ENCODE measurements around the gene ISY1.
"Not testable (repeated sequence)": the region's sequence is repeated elsewhere in the genome, so short reads cannot be mapped to it uniquely, and the experiment has no call there.

Gene ISY1

GRCh38 chr3:129164500-129164899 lies 3.6 kb upstream of the ISY1 start:
- no peaks in the 10 kb centered on the region for H3K9me3 ChIP-seq (ENCODE audit: insufficient read depth, low read depth, low read length)
- H3K27ac ChIP-seq (ENCODE audit: low read length) = no peak overlapping the region

GRCh38 chr3:129162729-129163579 lies 2.1 kb upstream of the ISY1 start:
- no peaks in the 10 kb centered on the region for H3K27me3 ChIP-seq (ENCODE audit: insufficient read depth, low read length)
- peak overlapping the region; percentile 93; the same call in 1 of the 2 replicates for H3K9ac ChIP-seq (ENCODE audit: low read depth, low read length)
- H3K36me3 ChIP-seq (ENCODE audit: insufficient read depth, low read depth, low read length) = peaks cover 33% of the 10 kb centered on the region
- no peaks in the 10 kb centered on the region for H3K9me3 ChIP-seq (ENCODE audit: insufficient read depth, low read depth, low read length)
- H3K27ac ChIP-seq (ENCODE audit: low read length) = no peak overlapping the region
- peak overlapping the region; percentile 85 for H3K4me3 ChIP-seq (ENCODE audit: low read length)
- peaks cover 11% of the 10 kb centered on the region; the same call in 1 of the 2 replicates for H3K4me1 ChIP-seq (ENCODE audit: insufficient read depth, low read length)

More at GRCh38 chr3:129164500-129164899, 3.6 kb upstream of the ISY1 start:
- Histone ChIP-seq H3K4me1 (ENCODE audit: insufficient read depth, low read length) (peaks cover 8% of the 10 kb centered on the region; the same call in 1 of the 2 replicates), H3K27me3 (ENCODE audit: insufficient read depth, low read length) (no peaks in the 10 kb centered on the region), H3K4me3 (ENCODE audit: low read length) (no peak overlapping the region), H3K36me3 (ENCODE audit: insufficient read depth, low read depth, low read length) (peaks cover 33% of the 10 kb centered on the region), H3K9ac (ENCODE audit: low read depth, low read length) (no peak overlapping the region)

DNA sequence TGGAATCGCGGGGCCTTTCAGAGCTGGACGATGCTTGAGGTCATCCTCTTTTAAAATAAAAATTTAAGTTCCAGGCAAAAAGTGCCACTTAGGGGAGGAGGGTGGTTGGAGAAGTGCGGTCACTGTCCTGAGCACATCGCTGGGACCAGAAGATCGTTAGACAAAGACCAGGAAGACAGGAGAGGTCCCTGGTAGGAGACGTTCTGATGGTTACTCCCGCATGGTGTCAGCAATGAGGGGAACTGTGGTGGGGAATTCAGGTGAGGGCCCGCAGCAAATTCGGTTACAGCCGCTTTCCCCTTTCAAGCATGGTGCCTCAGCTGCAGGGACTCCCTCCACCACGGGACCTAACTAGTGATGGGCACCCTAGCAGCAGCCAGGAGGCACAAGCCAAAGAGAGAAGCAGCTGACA lies 1.0 kb upstream of the ISY1 start:
- H3K4me3 ChIP-seq (ENCODE audit: low read length) = peak overlapping the region; percentile 85
- peaks cover 32% of the 10 kb centered on the region for H3K36me3 ChIP-seq (ENCODE audit: insufficient read depth, low read depth, low read length)
- no peaks in the 10 kb centered on the region for H3K9me3 ChIP-seq (ENCODE audit: insufficient read depth, low read depth, low read length)
- peaks cover 11% of the 10 kb centered on the region; the same call in 1 of the 2 replicates for H3K4me1 ChIP-seq (ENCODE audit: insufficient read depth, low read length)
- H3K9ac ChIP-seq (ENCODE audit: low read depth, low read length) = peak overlapping the region; percentile 93
- H3K27ac ChIP-seq (ENCODE audit: low read length) = peak overlapping the region; percentile 88
- H3K27me3 ChIP-seq (ENCODE audit: insufficient read depth, low read length) = no peaks in the 10 kb centered on the region

DNA sequence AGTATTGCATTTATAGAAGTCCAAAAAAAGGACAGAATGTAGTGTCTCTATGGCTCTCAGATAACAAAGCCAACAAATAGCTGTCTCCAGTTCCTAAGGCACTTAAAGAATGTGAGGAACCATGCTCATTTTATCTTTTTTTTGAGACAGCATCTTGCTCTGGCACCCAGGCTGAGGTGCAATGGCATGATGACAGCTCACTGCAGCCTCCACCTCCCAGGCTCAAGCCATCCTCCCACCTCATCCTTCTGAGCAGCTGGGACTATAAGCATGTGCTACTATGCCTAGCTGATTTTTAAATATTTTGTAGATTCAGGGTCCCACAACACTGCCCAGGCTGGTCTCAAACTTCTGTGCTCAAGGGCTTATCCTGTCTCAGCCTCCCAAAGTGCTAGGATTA lies 16.1 kb downstream of the ISY1 start:
- Histone ChIP-seq H3K9ac (ENCODE audit: low read depth, low read length) (no peak overlapping the region), H3K4me3 (ENCODE audit: low read length) (no peak overlapping the region), H3K27ac (ENCODE audit: low read length) (no peak overlapping the region), H3K4me1 (ENCODE audit: insufficient read depth, low read length) (no peaks in the 10 kb centered on the region), H3K9me3 (ENCODE audit: insufficient read depth, low read depth, low read length) (no peaks in the 10 kb centered on the region), H3K36me3 (ENCODE audit: insufficient read depth, low read depth, low read length) (peaks cover 35% of the 10 kb centered on the region), H3K27me3 (ENCODE audit: insufficient read depth, low read length) (no peaks in the 10 kb centered on the region)

GRCh38 chr3:129141011-129141410 lies 19.9 kb downstream of the ISY1 start:
- not testable (repeated sequence) for H3K27me3 ChIP-seq (ENCODE audit: insufficient read depth, low read length); H3K4me1 ChIP-seq (ENCODE audit: insufficient read depth, low read length); H3K27ac ChIP-seq (ENCODE audit: low read length); H3K4me3 ChIP-seq (ENCODE audit: low read length); H3K9ac ChIP-seq (ENCODE audit: low read depth, low read length); H3K9me3 ChIP-seq (ENCODE audit: insufficient read depth, low read depth, low read length)
- peaks cover 42% of the 10 kb centered on the region for H3K36me3 ChIP-seq (ENCODE audit: insufficient read depth, low read depth, low read length)

GRCh38 chr3:129139911-129140310 lies 21.0 kb downstream of the ISY1 start:
- no peak overlapping the region for H3K9ac ChIP-seq (ENCODE audit: low read depth, low read length)
- H3K4me3 ChIP-seq (ENCODE audit: low read length) = no peak overlapping the region
- no peaks in the 10 kb centered on the region for H3K4me1 ChIP-seq (ENCODE audit: insufficient read depth, low read length)
- no peak overlapping the region for H3K27ac ChIP-seq (ENCODE audit: low read length)
- no peaks in the 10 kb centered on the region for H3K9me3 ChIP-seq (ENCODE audit: insufficient read depth, low read depth, low read length)
- peaks cover 35% of the 10 kb centered on the region for H3K36me3 ChIP-seq (ENCODE audit: insufficient read depth, low read depth, low read length)
- no peaks in the 10 kb centered on the region for H3K27me3 ChIP-seq (ENCODE audit: insufficient read depth, low read length)

GRCh38 chr3:129136275-129136674 lies 24.6 kb downstream of the ISY1 start:
- not testable (repeated sequence) for H3K4me3 ChIP-seq (ENCODE audit: low read length); H3K9ac ChIP-seq (ENCODE audit: low read depth, low read length); H3K27ac ChIP-seq (ENCODE audit: low read length); H3K4me1 ChIP-seq (ENCODE audit: insufficient read depth, low read length); H3K9me3 ChIP-seq (ENCODE audit: insufficient read depth, low read depth, low read length); H3K27me3 ChIP-seq (ENCODE audit: insufficient read depth, low read length)
- peaks cover 53% of the 10 kb centered on the region for H3K36me3 ChIP-seq (ENCODE audit: insufficient read depth, low read depth, low read length)

DNA sequence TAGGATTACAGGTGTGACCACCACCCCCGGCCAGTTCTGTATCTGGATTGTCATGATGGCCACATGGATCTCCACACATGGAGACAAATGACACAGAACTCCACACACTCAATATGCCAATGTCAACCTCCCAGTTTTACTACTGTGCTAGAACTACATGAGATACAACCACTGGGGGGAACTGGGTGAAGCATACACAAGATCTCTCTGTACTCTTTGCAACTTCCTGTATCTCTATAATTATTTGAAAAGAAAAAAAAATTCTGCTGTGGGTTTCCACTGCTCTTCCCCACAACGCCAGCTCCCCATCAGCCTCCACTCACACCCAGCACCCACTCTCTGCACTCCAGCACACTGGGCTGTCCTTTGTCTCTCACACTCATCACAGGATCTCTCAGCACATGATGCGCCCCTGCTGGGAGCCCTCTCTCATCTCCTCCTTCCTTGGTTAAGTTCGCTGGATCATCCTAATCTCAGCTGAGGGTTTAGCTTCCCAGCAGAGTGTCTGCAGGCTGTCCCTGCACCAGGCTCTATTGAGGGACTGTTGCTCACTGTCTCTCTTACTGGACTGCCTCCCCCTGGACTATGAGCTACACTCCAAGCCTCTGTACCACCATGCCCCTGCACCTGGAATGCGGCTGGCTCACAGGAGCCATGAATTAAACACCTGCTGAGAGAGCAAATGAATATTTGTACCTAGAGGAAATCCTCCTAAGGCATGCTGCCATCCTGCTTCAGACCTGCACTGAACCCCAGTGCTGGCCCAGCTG lies 28.6 kb downstream of the ISY1 start:
- H3K9ac ChIP-seq (ENCODE audit: low read depth, low read length) = no peak overlapping the region
- no peaks in the 10 kb centered on the region for H3K4me1 ChIP-seq (ENCODE audit: insufficient read depth, low read length)
- peaks cover 62% of the 10 kb centered on the region for H3K36me3 ChIP-seq (ENCODE audit: insufficient read depth, low read depth, low read length)

DNA sequence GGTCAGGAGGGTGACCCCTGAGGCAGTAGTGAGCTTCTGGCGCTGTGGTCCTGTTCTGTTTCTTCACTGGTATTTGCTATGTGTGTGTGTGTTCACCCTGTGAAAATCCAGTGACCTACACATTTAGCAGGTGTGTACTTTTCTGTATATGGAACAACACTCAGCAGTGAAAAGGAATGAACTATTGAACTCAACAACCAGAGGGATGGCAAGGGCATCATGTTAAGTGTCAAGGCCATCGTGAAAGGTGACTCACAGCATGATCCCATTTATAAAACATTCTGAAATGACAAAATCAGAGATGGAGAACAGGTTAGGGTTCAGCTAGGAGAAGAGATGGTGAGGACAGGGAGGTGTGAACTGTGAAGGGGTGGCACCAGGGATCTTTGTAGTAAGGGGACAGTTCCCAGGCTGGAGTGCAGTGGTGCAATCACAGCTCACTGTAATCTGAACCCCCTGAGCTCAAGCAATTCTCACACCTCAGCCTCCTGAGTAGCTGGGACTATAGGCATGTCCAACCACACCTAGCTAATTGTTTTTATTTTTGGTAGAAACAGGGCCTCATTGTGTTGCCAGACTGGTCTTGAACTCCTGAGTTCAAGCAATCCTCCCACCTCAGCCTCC lies 29.3 kb downstream of the ISY1 start:
- Histone ChIP-seq H3K27me3 (ENCODE audit: insufficient read depth, low read length) (no peaks in the 10 kb centered on the region), H3K4me1 (ENCODE audit: insufficient read depth, low read length) (no peaks in the 10 kb centered on the region), H3K27ac (ENCODE audit: low read length) (no peak overlapping the region), H3K4me3 (ENCODE audit: low read length) (no peak overlapping the region), H3K36me3 (ENCODE audit: insufficient read depth, low read depth, low read length) (peaks cover 62% of the 10 kb centered on the region), H3K9ac (ENCODE audit: low read depth, low read length) (no peak overlapping the region), H3K9me3 (ENCODE audit: insufficient read depth, low read depth, low read length) (no peaks in the 10 kb centered on the region)

More for the DNA sequence above, 28.6 kb downstream of the ISY1 start:
- Histone ChIP-seq H3K27me3 (ENCODE audit: insufficient read depth, low read length) (no peaks in the 10 kb centered on the region), H3K9me3 (ENCODE audit: insufficient read depth, low read depth, low read length) (no peaks in the 10 kb centered on the region), H3K27ac (ENCODE audit: low read length) (no peak overlapping the region), H3K4me3 (ENCODE audit: low read length) (no peak overlapping the region)

- Histone ChIP-seq H3K9ac (ENCODE audit: low read depth, low read length) (no peak overlapping the region), H3K27ac (ENCODE audit: low read length) (no peak overlapping the region), H3K4me1 (ENCODE audit: insufficient read depth, low read length) (no peaks in the 10 kb centered on the region), H3K27me3 (ENCODE audit: insufficient read depth, low read length) (no peaks in the 10 kb centered on the region), H3K36me3 (ENCODE audit: insufficient read depth, low read depth, low read length) (peaks cover 62% of the 10 kb centered on the region), H3K9me3 (ENCODE audit: insufficient read depth, low read depth, low read length) (no peaks in the 10 kb centered on the region), H3K4me3 (ENCODE audit: low read length) (no peak overlapping the region)
These were observed 30.5 kb downstream of the ISY1 start for GRCh38 chr3:129130291-129130813.

- Histone ChIP-seq H3K27ac (ENCODE audit: low read length) (no peak overlapping the region), H3K4me1 (ENCODE audit: insufficient read depth, low read length) (no peaks in the 10 kb centered on the region), H3K4me3 (ENCODE audit: low read length) (no peak overlapping the region)
These were observed 32.3 kb downstream of the ISY1 start for GRCh38 chr3:129128357-129129155.

More at GRCh38 chr3:129128357-129129155, 32.3 kb downstream of the ISY1 start:
- peaks cover 48% of the 10 kb centered on the region for H3K36me3 ChIP-seq (ENCODE audit: insufficient read depth, low read depth, low read length)
- H3K27me3 ChIP-seq (ENCODE audit: insufficient read depth, low read length) = no peaks in the 10 kb centered on the region
- no peak overlapping the region for H3K9ac ChIP-seq (ENCODE audit: low read depth, low read length)
- no peaks in the 10 kb centered on the region for H3K9me3 ChIP-seq (ENCODE audit: insufficient read depth, low read depth, low read length)

All from iPS-20b (cell line).